ENCODE measurements around the gene ADAMTSL2. TPM values are rescaled to one million over a fixed set of nuclear protein-coding genes. Genes with fewer than 3 reads are reported as not detected.
"Not testable (repeated sequence)": the region's sequence is repeated elsewhere in the genome, so short reads cannot be mapped to it uniquely, and the experiment has no call there.

The ADAMTSL2 gene
- total RNA-seq, 1 donor from 2014 or later, result 14.0 TPM

DNA sequence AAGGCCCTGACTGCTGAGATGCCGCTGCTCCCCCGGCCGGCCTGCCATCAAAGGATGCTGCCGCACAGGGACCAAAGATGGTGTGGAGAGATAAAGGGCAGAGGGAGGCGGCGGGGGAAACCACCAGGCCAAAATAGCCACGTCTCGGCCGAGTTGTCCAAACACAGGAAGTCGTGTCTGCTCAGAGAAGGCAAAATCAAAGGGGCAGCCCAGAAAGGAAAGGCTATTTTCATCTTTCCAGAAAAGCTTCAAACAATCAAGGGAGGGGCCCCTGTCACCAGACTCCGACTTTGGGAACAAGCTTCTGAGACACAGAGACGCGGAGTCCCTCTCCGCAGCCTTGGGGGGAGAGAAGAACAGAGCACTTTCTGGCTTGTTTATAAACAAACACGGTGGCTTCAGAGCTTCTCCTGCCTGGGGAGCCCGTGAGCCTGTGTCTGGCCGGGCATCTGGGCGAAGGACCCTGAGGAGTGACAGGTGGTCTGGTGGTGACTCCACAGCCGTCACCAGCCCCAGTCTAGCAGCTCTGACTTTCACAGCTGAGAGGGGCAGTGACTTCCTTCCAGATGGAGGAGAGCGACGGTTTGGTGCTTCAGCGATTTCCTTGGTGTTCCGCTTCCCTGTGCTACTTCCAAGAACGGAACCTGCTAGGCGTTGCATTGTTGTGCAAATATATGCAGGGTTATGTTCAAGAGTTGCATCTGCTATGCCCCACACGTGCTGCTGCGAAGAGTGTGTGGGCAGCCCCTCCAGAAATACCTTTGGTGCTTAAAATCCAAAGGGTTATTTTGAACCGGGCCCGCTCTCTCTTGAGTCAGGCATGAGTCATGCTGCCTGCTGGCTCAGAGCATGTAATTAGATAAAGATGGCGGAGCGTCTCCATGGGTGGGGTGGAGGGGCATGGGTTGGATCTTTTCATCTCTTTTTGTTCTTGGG, 24.0 kb downstream of the ADAMTSL2 start:
- DNase-seq (ENCODE audit: low spot score), result peak; percentile 34

DNA sequence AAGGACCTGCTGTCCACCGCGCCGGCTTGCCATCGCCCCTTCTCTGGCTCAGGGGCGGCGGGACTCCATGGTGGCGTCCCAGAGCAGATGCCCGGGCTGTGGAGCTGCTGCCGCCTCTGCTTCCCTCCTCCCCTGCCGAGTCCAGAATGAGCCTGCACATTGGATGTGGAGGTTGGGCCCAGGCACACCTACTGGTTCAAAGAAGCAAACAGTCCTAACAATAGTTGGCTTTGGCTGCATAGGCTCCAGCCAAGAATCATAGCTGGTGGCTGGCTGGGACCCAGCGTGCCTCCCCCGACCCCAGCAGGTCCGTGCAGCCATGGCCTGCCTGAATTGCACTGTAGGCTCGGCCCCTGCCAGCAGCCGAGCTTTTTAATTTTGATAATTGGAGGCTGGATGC, 25.8 kb downstream of the ADAMTSL2 start:
- peak; percentile 65 for DNase-seq (ENCODE audit: low spot score)

- DNase-seq (ENCODE audit: low spot score), result no peak
Observed at GRCh38 chr9:133560944-133561343, 26.4 kb downstream of the ADAMTSL2 start.

DNA sequence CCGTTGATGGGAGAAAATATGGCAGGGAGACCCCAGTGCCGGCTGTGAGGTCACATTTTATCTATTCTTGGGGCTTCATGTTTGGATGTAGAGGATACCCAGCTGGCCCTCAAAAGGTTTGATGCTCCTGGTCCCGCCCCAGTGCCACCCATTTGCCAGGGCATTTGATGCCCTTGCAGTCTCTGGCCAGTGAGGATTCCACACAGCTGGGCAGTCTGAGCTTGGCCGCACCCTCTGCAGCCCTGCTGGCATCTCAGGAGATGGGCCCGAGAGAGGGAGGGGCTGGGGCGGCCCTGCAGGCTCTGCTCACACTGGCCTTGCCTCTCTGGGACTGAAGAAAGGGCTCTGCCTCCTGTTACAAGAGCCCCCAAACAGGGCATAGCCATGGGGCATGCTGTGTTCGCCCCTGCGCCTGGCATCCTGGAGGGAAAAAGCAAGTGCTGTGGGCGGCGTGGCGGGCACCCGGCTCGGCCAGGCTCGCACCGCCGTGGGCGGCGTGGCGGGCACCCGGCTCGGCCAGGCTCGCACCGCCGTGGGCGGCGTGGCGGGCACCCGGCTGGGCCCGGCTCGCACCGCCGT, 27.6 kb downstream of the ADAMTSL2 start:
- DNase-seq (ENCODE audit: low spot score), result no peak

DNA sequence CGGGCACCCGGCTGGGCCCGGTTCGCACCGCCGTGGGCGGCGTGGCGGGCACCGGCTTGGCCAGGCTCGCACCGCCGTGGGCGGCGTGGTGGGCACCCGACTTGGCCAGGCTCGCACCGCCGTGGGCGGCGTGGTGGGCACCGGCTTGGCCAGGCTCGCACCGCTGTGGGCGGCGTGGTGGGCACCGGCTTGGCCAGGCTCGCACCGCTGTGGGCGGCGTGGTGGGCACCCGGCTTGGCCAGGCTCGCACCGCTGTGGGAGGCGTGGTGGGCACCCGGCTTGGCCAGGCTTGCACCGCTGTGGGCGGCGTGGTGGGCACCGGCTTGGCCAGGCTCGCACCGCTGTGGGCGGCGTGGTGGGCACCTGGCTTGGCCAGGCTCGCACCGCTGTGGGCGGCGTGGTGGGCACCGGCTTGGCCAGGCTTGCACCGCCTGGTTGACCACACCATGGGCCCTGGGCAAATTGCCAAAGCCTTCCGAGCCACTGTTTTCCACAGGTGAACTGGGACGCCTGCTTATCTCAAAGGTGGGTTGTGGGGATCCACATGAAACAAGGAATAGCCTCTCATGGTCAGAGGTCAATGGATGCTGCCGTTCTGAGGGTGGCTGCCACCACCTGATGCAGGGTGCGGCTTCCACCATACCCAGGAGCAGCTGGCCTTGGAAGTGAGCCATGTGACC, 28.2 kb downstream of the ADAMTSL2 start:
- no peak for DNase-seq (ENCODE audit: low spot score)

DNA sequence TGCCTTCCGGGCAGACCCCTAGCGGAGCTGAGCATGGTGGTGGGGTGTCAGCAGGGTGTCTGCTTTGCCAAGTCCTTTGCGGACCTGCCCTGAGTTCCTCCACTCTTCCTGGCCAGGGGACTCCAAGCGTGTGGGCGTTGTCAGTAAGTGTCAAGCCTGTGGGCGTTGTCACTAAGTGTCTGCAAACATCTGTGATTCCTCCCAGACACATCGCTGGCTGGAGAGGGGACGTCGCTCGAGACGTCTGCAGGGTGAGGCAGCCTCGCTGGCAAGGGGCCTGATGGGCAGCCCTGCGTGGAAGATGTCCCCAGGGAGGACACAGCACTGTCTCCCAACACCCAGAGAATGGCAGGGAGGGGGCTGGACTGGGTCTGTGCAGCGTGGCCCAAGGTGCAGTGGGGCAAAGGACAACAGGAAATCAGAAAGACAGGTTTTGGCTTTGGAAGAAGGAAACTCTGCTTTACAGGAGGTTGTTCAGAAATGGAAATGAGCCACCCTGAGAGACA, 28.8 kb downstream of the ADAMTSL2 start:
- DNase-seq (ENCODE audit: low spot score), result peak; percentile 34

DNA sequence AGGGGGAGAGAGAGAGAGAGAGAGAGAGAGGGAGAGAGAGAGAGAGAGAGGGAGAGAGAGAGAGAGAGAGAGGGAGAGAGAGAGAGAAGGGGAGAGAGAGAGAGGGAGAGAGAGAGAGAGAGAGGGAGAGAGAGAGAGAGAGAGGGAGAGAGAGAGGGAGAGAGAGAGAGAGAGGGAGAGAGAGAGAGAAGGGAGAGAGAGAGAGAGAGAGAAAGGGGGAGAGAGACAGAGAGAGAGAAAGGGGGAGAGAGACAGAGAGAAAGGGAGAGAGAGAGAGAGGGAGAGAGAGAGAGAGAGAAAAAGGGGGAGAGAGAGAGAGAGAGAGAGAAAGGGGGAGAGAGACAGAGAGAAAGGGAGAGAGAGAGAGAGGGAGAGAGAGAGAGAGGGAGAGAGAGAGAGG, 29.3 kb downstream of the ADAMTSL2 start:
- DNase-seq (ENCODE audit: low spot score), result not testable (repeated sequence)

- no peak for DNase-seq (ENCODE audit: low spot score)
Observed at GRCh38 chr9:133564451-133565116, 30.1 kb downstream of the ADAMTSL2 start.

- DNase-seq (ENCODE audit: low spot score), result no peak
Observed at GRCh38 chr9:133566382-133566781, 31.9 kb downstream of the ADAMTSL2 start.

DNA sequence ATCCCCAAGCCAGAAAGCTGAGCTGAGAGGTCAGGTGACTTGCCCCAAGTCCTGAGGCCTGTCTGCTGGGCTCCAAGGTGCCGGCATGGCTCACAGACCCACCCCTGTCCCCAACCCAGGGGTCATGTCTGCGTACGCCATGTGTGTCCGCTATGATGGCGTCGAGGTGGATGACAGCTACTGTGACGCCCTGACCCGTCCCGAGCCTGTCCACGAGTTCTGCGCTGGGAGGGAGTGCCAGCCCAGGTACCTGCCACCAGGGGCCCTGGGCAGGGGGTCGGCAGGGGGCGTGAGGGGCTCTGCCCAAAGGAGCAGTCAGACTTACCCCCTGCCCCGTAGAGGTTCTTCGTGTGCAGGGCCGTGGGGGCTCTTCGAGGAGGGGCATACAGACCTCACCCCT, 32.3 kb downstream of the ADAMTSL2 start:
- no peak for DNase-seq (ENCODE audit: low spot score)

DNA sequence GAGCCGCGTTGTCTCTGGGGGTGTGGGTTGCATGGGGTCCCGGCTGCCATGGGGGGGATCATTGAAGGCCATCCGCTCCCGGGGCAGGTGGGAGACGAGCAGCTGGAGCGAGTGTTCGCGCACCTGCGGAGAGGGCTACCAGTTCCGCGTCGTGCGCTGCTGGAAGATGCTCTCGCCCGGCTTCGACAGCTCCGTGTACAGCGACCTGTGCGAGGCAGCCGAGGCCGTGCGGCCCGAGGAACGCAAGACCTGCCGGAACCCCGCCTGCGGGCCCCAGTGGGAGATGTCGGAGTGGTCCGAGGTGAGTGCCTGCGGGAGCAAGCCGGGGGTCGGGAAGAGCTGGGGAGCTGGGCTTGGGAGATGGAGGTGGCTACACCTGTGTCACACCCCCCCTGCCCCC, 33.7 kb downstream of the ADAMTSL2 start:
- no peak for DNase-seq (ENCODE audit: low spot score)

- no peak for DNase-seq (ENCODE audit: low spot score)
Observed at GRCh38 chr9:133569121-133569785, 34.7 kb downstream of the ADAMTSL2 start.

GRCh38 chr9:133569891-133570690, 35.6 kb downstream of the ADAMTSL2 start:
- no peak for DNase-seq (ENCODE audit: low spot score)

GRCh38 chr9:133570691-133571080, 36.2 kb downstream of the ADAMTSL2 start:
- no peak for DNase-seq (ENCODE audit: low spot score)

GRCh38 chr9:133571391-133571890, 36.9 kb downstream of the ADAMTSL2 start:
- DNase-seq (ENCODE audit: low spot score), result no peak

- no peak for DNase-seq (ENCODE audit: low spot score)
Observed at GRCh38 chr9:133571896-133572595, 37.5 kb downstream of the ADAMTSL2 start.

DNA sequence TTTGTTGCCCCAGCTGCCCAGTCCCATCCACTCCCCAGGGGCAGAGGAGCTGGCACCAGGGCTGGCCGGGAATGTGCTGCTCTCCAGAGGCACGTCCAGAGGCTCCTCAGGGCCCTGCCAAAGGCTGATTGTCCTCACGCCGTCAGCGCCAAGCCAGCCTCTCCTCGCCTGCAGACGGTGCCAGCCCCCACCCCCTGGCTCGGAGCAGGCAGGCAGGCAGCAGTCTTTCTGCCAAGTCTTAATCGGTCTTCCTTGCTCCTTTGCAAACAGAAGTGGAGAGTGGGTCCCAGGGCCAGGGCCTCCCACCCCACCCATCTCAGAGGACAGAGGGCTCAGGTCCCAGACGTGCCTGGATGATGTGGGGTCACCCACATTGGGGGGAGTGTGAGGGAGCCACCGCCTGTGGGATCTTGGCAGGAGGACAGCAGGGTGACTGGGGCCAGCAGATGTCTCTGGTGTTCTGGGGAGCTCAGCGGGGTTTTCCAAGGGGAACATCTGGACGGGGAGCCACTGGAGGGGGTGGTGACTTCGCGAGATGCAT, 38.4 kb downstream of the ADAMTSL2 start:
- DNase-seq (ENCODE audit: low spot score), result peak; percentile 57

DNA sequence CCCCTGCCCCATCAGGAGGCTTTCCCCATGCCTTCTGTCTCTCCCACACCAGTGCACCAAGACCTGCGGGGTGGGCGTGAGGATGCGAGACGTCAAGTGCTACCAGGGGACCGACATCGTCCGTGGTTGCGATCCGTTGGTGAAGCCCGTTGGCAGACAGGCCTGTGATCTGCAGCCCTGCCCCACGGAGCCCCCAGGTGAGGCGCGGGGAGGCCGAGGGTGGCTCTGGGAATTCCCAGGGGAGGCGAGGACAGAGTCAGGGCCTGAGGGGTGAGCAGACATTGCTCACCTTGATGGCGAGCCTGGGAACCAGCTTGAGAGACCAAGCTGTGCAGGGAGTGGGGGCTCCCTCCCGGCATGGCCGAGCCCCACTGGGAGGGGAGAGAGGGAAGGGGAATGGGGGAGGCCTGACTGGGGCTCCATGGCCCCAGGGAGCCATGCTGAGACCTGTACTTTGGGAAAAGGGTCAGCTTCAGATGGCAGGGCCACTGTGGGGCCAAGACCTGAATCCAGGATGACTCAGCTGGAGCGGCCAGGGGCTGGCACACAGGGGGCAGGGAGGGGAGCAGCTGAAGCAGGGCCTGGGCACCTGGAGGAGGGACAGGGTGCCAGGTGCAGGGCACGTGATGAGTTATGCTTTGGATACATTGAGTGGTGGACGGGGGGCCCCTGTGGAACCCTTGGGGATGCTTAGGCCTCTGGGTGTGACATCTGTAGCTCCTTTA, 39.4 kb downstream of the ADAMTSL2 start:
- DNase-seq (ENCODE audit: low spot score), result no peak

DNA sequence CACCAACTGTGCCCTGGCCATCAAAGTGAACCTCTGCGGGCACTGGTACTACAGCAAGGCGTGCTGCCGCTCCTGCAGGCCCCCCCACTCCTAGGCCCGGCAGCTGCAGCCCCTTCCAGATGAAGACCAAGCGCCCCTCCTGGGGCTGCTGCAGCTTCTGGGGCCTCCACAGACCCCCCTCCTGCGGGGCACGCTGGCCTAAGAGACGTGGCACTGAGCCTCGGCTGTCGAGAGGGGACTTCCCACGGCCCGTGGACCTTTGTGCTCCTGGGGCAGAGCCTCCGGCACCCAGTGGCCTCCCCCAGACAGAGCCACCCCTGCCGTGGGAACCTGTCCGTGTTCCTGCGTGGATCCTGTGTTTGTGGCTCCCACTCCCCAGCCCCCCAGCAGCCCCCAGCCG, 40.3 kb downstream of the ADAMTSL2 start:
- no peak for DNase-seq (ENCODE audit: low spot score)

Data from mucosa of gallbladder (tissue), 1 donor.